Mesenchymal stem cell (in vitro differentiated cells and primary cell): ENCODE measurements around the gene TMEM181.
"Not testable (repeated sequence)": the region's sequence is repeated elsewhere in the genome, so short reads cannot be mapped to it uniquely, and the experiment has no call there.

ENCODE experiments used
- DNase-seq: peaks from one replicate; pipeline ENCODE4 v3.0.0-alpha.2; 2013
- H2AFZ ChIP-seq: one replicate; pipeline ENCODE4 v1.6.1; 2013; ENCODE audit warnings: low read depth, mild to moderate bottlenecking, control low read depth, inconsistent platforms, low read length, moderate library complexity
- H2AK5ac ChIP-seq: 2 replicates; pipeline ENCODE4 v1.6.1; 2013; ENCODE audit warnings: low read length, moderate library complexity, mild to moderate bottlenecking, inconsistent platforms; ENCODE audit not compliant: severe bottlenecking
- H2BK120ac ChIP-seq: one replicate; pipeline ENCODE4 v1.6.1; 2013; ENCODE audit warnings: low read depth, mild to moderate bottlenecking, inconsistent platforms, low read length, moderate library complexity
- H2BK12ac ChIP-seq, 2 experiments: one replicate each; pipeline ENCODE4 v1.6.1; 2013; ENCODE audit warnings: inconsistent platforms in 2 of 2, low read length in 2 of 2, mild to moderate bottlenecking in 2 of 2, moderate library complexity in 2 of 2, control low read depth in 1 of 2
- H2BK15ac ChIP-seq: one replicate; pipeline ENCODE4 v1.6.1; 2013; ENCODE audit warnings: mild to moderate bottlenecking, low read depth, inconsistent platforms; ENCODE audit not compliant: poor library complexity, severe bottlenecking
- H2BK5ac ChIP-seq: 2 replicates; pipeline ENCODE4 v1.6.1; 2013; ENCODE audit warnings: low read depth, mild to moderate bottlenecking, low read length, control low read depth, inconsistent platforms; ENCODE audit not compliant: poor library complexity, severe bottlenecking
- H3K14ac ChIP-seq, 2 experiments: one replicate each; pipeline ENCODE4 v1.6.1; 2013; ENCODE audit warnings: inconsistent platforms in 2 of 2, low read length in 2 of 2, control low read depth in 1 of 2, mild to moderate bottlenecking in 1 of 2, moderate library complexity in 1 of 2
- H3K18ac ChIP-seq, 2 experiments: one replicate each; pipeline ENCODE4 v1.6.1; 2013; ENCODE audit warnings: inconsistent platforms in 2 of 2, low read length in 2 of 2, control low read depth in 1 of 2, low read depth in 1 of 2, mild to moderate bottlenecking in 1 of 2
- H3K23ac ChIP-seq, 2 experiments: one replicate each; pipeline ENCODE4 v1.6.1; 2013; ENCODE audit warnings: inconsistent platforms in 2 of 2, low read length in 2 of 2, mild to moderate bottlenecking in 2 of 2, moderate library complexity in 2 of 2, control low read depth in 1 of 2
- H3K27ac ChIP-seq: 2 replicates; pipeline ENCODE4 v1.5.1; 2013; ENCODE audit warnings: mild to moderate bottlenecking, moderate library complexity, low read length, control low read depth, inconsistent platforms; ENCODE audit not compliant: poor library complexity, severe bottlenecking
- H3K27me3 ChIP-seq, 2 experiments: 2 replicates each; pipeline versions ENCODE4 v1.6.1 to v1.7.0; 2013; ENCODE audit warnings: low read length in 2 of 2, mild to moderate bottlenecking in 2 of 2, moderate library complexity in 2 of 2, control low read depth in 1 of 2, inconsistent platforms in 1 of 2; ENCODE audit not compliant: control insufficient read depth in 1 of 2, insufficient read depth in 1 of 2
- H3K36me3 ChIP-seq, 2 experiments: 2 replicates each; pipeline versions ENCODE4 v1.6.1 to v1.7.0; 2013; ENCODE audit warnings: low read length in 2 of 2, control low read depth in 1 of 2, inconsistent platforms in 1 of 2, low read depth in 1 of 2, mild to moderate bottlenecking in 1 of 2; ENCODE audit not compliant: insufficient read depth in 2 of 2, control insufficient read depth in 1 of 2
- H3K4ac ChIP-seq, 2 experiments: one replicate each; pipeline ENCODE4 v1.6.1; 2013; ENCODE audit warnings: inconsistent platforms in 2 of 2, low read length in 2 of 2, mild to moderate bottlenecking in 2 of 2, moderate library complexity in 2 of 2, control low read depth in 1 of 2, low read depth in 1 of 2
- H3K4me1 ChIP-seq: 2 replicates; pipeline ENCODE4 v1.6.1; 2013; ENCODE audit warnings: low read depth, low read length, control low read depth; ENCODE audit not compliant: control insufficient read depth, insufficient read depth
- H3K4me2 ChIP-seq: 2 replicates; pipeline ENCODE4 v1.6.1; 2013; ENCODE audit warnings: low read length, mild to moderate bottlenecking, inconsistent platforms; ENCODE audit not compliant: poor library complexity, severe bottlenecking
- H3K4me3 ChIP-seq, 2 experiments: 2 replicates each; pipeline versions ENCODE4 v1.5.1 to v1.7.0; 2013; ENCODE audit warnings: low read length in 2 of 2, mild to moderate bottlenecking in 2 of 2, control low read depth in 1 of 2, low read depth in 1 of 2; ENCODE audit not compliant: insufficient read depth in 1 of 2
- H3K79me1 ChIP-seq: replicated peaks from 2 replicates; pipeline ENCODE4 v1.6.1; 2013; ENCODE audit warnings: mild to moderate bottlenecking, control low read depth, low read length, inconsistent platforms; ENCODE audit not compliant: poor library complexity, severe bottlenecking
- H3K9ac ChIP-seq: 2 replicates; pipeline ENCODE4 v1.7.0; 2013; ENCODE audit warnings: mild to moderate bottlenecking, low read length, moderate library complexity
- H3K9me3 ChIP-seq: 2 replicates; pipeline ENCODE4 v1.7.0; 2013; ENCODE audit warnings: mild to moderate bottlenecking, low read length; ENCODE audit not compliant: control insufficient read depth
- H4K8ac ChIP-seq: one replicate; pipeline ENCODE4 v1.6.1; 2013; ENCODE audit warnings: inconsistent platforms, mild to moderate bottlenecking, low read length, moderate library complexity
- H4K91ac ChIP-seq: one replicate; pipeline ENCODE4 v1.6.1; 2013; ENCODE audit warnings: mild to moderate bottlenecking, low read length, inconsistent platforms
- WGBS: methylation state at CpG from one replicate; pipeline ENCODE4 v1.1.7; 2013; ENCODE audit warnings: mixed read lengths; 5-methylcytosine and 5-hydroxymethylcytosine counted together

The TMEM181 gene

DNA sequence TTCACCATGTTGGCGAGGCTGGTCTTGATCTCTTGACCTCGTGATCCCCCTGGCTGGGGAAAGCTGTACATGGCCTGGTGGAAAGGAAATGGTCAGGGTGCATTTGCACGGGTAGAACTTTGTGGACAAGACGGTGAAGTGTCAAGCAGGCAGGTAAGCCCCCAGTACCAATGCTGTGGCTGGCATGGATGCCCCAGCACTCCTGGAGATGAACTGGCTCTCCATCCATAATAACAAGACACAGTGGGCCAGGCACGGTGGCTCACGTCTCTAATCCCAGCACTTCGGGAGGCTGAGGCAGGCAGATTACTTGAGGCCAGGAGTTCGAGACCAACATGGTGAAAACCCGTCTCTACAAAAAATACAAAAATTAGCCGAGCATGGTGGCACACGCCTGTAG lies 37.3 kb upstream of the TMEM181 start:
- H3K36me3 ChIP-seq, result no peaks in the 10 kb centered on the region
- DNase-seq, result no peak
- H3K4me2 ChIP-seq, result no peak overlapping the region

DNA sequence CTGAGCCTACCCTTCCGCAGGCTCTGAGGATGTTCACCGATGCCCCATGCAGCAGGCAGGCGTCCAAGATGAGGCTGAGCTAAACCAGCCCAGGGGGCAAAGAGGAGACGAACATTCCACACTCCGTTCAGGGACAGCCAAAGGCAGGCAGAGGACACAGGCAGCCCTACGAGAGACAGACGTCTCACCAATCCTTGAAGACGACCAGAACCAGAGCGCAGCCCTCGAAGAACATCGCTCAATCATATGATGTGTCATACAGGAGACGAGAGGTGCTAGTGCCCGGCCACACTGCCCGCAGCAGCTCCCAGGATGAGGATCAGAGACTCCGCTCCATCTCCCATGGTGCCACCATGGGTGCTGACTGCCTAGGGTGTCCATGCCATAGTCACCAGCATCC lies 35.6 kb upstream of the TMEM181 start:
- WGBS, result 92% methylated on average over 15 of the region's 15 CpGs

More for the DNA sequence above, 37.3 kb upstream of the TMEM181 start:
- Histone ChIP-seq H3K4me3 (no peak overlapping the region), H3K9me3 (peaks cover 11% of the 10 kb centered on the region), H4K91ac (no peak overlapping the region), H3K18ac (no peak overlapping the region), H2BK5ac (no peak overlapping the region), H3K23ac (no peak overlapping the region), H2AK5ac (no peak overlapping the region), H3K4me1 (peaks cover under 1% of the 10 kb centered on the region), H4K8ac (no peak overlapping the region), H2AFZ (no peak overlapping the region), H2BK12ac (no peak overlapping the region), H2BK120ac (no peak overlapping the region), H2BK15ac (no peak overlapping the region), H3K27ac (no peak overlapping the region), H3K79me1 (no peaks in the 10 kb centered on the region), H3K4ac (no peak overlapping the region), H3K14ac (no peak overlapping the region), H3K27me3 (peaks cover 3 to 17% of the 10 kb centered on the region in 2 experiments), H3K9ac (no peak overlapping the region)
- WGBS, result 93% methylated on average over 11 of the region's 11 CpGs

DNA sequence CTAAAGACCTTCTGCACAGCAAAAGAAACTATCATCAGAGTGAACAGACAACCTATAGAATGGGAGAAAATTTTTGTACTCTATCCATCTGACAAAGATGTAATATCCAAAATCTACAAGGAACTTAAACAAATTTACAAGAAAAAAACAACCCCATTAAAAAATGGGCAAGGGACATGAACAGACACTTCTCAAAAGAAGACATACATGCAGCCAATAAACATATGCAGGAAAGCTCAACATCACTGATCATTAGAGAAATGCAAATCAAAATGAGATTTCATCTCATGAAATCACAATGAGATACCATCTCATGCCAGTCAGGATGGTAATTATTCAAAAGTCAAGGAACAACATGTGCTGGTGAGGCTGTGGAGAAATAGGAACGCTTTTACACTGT lies 32.0 kb upstream of the TMEM181 start:
- not testable (repeated sequence) for H3K36me3 ChIP-seq, H3K4me3 ChIP-seq, H2AK5ac ChIP-seq, H2BK120ac ChIP-seq, H3K9ac ChIP-seq, H3K23ac ChIP-seq, DNase-seq, H3K14ac ChIP-seq, H2BK15ac ChIP-seq, H4K91ac ChIP-seq, H3K4ac ChIP-seq, H3K27ac ChIP-seq, H2BK12ac ChIP-seq, H4K8ac ChIP-seq, H3K4me2 ChIP-seq, H3K79me1 ChIP-seq, H2BK5ac ChIP-seq, H2AFZ ChIP-seq, H3K4me1 ChIP-seq, H3K18ac ChIP-seq
- H3K9me3 ChIP-seq, result peaks cover 22% of the 10 kb centered on the region
- peaks cover 9 to 17% of the 10 kb centered on the region in 2 experiments for H3K27me3 ChIP-seq
- 75% methylated on average over 1 of the region's 1 CpG for WGBS

More for the DNA sequence above, 35.6 kb upstream of the TMEM181 start:
- H3K23ac ChIP-seq, result no peak overlapping the region
- H2AFZ ChIP-seq, result no peak overlapping the region
- no peak overlapping the region for H3K4ac ChIP-seq
- H2AK5ac ChIP-seq, result no peak overlapping the region
- no peak overlapping the region for H3K27ac ChIP-seq
- no peak overlapping the region for H2BK12ac ChIP-seq
- no peaks in the 10 kb centered on the region for H3K79me1 ChIP-seq
- no peak overlapping the region for H4K91ac ChIP-seq
- H2BK120ac ChIP-seq, result no peak overlapping the region
- H3K4me3 ChIP-seq, result no peak overlapping the region
- H3K4me2 ChIP-seq, result no peak overlapping the region
- no peak overlapping the region for H2BK15ac ChIP-seq
- H3K9me3 ChIP-seq, result peaks cover 19% of the 10 kb centered on the region
- no peaks in the 10 kb centered on the region for H3K36me3 ChIP-seq
- H3K27me3 ChIP-seq, result peaks cover 3 to 17% of the 10 kb centered on the region in 2 experiments
- no peak overlapping the region for H4K8ac ChIP-seq
- no peak for DNase-seq
- H3K4me1 ChIP-seq, result no peaks in the 10 kb centered on the region
- H2BK5ac ChIP-seq, result no peak overlapping the region
- no peak overlapping the region for H3K18ac ChIP-seq
- H3K9ac ChIP-seq, result no peak overlapping the region
- H3K14ac ChIP-seq, result no peak overlapping the region

DNA sequence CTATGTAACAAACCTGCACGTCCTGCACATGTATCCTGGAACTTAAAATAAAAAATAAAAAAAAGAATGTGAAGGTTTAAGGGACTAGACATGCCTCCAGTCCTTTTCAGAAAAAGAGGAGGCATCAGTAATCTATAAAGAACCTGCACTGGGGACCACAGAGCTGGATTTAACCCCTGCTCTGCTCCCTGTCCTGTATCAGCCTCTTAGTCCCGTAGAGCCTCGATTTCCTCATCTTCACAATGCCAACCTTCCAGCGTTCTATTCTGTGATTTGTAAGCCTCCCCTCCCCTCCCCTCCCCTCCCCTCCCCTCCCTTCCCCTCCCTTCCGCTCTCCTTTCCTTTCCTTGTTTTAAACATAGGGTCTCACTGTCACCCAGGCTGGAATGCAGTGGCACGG lies 31.1 kb upstream of the TMEM181 start:
- H2BK5ac ChIP-seq, result no peak overlapping the region
- 88% methylated on average over 5 of the region's 6 CpGs for WGBS
- H3K23ac ChIP-seq, result no peak overlapping the region
- H3K4me3 ChIP-seq, result no peak overlapping the region
- no peak overlapping the region for H3K27ac ChIP-seq
- H3K9me3 ChIP-seq, result peaks cover 22% of the 10 kb centered on the region
- H3K36me3 ChIP-seq, result no peaks in the 10 kb centered on the region
- H3K4ac ChIP-seq, result no peak overlapping the region
- no peak overlapping the region for H2BK120ac ChIP-seq
- H3K79me1 ChIP-seq, result no peaks in the 10 kb centered on the region
- H3K27me3 ChIP-seq, result peaks cover 9 to 18% of the 10 kb centered on the region in 2 experiments
- H2BK15ac ChIP-seq, result no peak overlapping the region
- DNase-seq, result no peak
- H2AK5ac ChIP-seq, result no peak overlapping the region
- H2BK12ac ChIP-seq, result no peak overlapping the region
- H3K9ac ChIP-seq, result no peak overlapping the region
- no peaks in the 10 kb centered on the region for H3K4me1 ChIP-seq
- H4K8ac ChIP-seq, result no peak overlapping the region
- H2AFZ ChIP-seq, result no peak overlapping the region
- H3K4me2 ChIP-seq, result no peak overlapping the region
- no peak overlapping the region for H3K18ac ChIP-seq
- no peak overlapping the region for H4K91ac ChIP-seq
- H3K14ac ChIP-seq, result no peak overlapping the region
